Measurements from ENCODE around the gene RABEP1. TPM values are rescaled to one million over a fixed set of nuclear protein-coding genes. Genes with fewer than 3 reads are reported as not detected.

Gene RABEP1
- total and polyA plus RNA-seq, 9 of the 15 experiments (the other 6 are each of a cell fraction or from before 2014, with no cell fraction given) = 8.2 to 38.9 (median 30.3) TPM

DNA sequence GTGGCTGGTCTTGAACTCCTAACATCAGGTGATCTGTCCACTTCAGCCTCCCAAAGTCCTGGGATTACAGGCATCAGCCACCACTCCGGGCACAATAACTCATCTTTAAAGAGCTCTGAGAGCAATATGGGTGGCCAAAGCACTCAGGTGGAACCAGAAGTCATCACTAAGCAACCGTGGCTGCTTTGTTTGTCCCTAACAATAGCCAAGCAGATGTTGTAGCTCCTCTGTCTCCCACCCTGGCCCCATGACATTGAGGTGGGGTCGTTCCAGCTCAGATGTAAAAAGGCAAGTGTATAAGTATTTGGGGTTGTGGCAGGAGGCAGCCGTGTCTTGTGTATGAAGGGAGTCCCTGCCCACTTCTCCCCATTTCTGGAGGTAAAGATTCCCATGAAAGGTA, 43.8 kb upstream of the RABEP1 start:
- Histone ChIP-seq H3K79me2 (ENCODE audit: control insufficient read depth, insufficient read depth, low read length) (no peaks in the 10 kb centered on the region), H4K20me1 (replicated peaks; ENCODE audit: control insufficient read depth, insufficient read depth, low read length) (no peaks in the 10 kb centered on the region), H3K9me1 (ENCODE audit: control insufficient read depth, insufficient read depth, low read length) (no peaks in the 10 kb centered on the region), H3K27me3 (ENCODE audit: control insufficient read depth in 2 of 2, insufficient read depth in 2 of 2, low read length in 2 of 2) (peaks cover 0 to 16% of the 10 kb centered on the region in 2 experiments; a peak in 2 of 5 replicates), H3K4me1 (replicated peaks in 1 of 2; ENCODE audit: control insufficient read depth in 2 of 2, insufficient read depth in 2 of 2, low read length in 2 of 2) (no peaks in the 10 kb centered on the region; a peak in 1 of 5 replicates), H3K4me2 (ENCODE audit: insufficient read depth, low read length) (no peak overlapping the region), H3K9ac (ENCODE audit: insufficient read depth in 1 of 2, low read depth in 2 of 2, low read length in 2 of 2) (no peak overlapping the region), H3K4me3 (no peak overlapping the region), H3K36me3 (ENCODE audit: control insufficient read depth, insufficient read depth, low read length) (no peaks in the 10 kb centered on the region), H3K27ac (ENCODE audit: extremely low read depth, low read depth, low read length) (no peak overlapping the region), H2AFZ (ENCODE audit: low read depth, low read length) (no peak overlapping the region), H3K9me3 (replicated peaks; ENCODE audit: control insufficient read depth, insufficient read depth, low read depth, low read length) (no peaks in the 10 kb centered on the region)
- FAIRE-seq (no peak), ATAC-seq (no peak), DNase-seq (ENCODE audit: extremely low read depth in 1 of 4, low spot score in 3 of 4) (no peak)
- intact Hi-C loops (cut with micrococcal nuclease) (no loop called here), in situ Hi-C loops (cut with MboI) (loop anchor here (25.0 kb wide), 1 partner anchor 1199 kb away; the partner anchor contains the start of genes AIPL1 and PIMREG)
- no TSS peak for BruUV-seq (replicated peaks)
- TF ChIP-seq POLR2AphosphoS2 (IDR thresholded peaks at IDR 0.05; ENCODE audit: low read length) (no peak), U2AF2 (optimal IDR thresholded peaks at IDR 0.05; ENCODE audit: low read depth, low read length) (no peak), ERF (CRISPR knock-in tag; IDR thresholded peaks at IDR 0.05) (no peak), RERE (CRISPR knock-in tag; IDR thresholded peaks at IDR 0.05; ENCODE audit: borderline replicate concordance) (no peak), HNRNPLL (IDR thresholded peaks at IDR 0.05; ENCODE audit: low read depth, low read length, poor library complexity, severe bottlenecking) (no peak), ZC3H8 (IDR thresholded peaks at IDR 0.05) (no peak), DLX4 (CRISPR knock-in tag; IDR thresholded peaks at IDR 0.05) (no peak)
- TF ChIP-seq, protein P1, sequence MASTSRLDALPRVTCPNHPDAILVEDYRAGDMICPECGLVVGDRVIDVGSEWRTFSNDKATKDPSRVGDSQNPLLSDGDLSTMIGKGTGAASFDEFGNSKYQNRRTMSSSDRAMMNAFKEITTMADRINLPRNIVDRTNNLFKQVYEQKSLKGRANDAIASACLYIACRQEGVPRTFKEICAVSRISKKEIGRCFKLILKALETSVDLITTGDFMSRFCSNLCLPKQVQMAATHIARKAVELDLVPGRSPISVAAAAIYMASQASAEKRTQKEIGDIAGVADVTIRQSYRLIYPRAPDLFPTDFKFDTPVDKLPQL (IDR thresholded peaks at IDR 0.05; ENCODE audit: extremely low read depth, insufficient read length) = no peak
- TF ChIP-seq, protein P2, sequence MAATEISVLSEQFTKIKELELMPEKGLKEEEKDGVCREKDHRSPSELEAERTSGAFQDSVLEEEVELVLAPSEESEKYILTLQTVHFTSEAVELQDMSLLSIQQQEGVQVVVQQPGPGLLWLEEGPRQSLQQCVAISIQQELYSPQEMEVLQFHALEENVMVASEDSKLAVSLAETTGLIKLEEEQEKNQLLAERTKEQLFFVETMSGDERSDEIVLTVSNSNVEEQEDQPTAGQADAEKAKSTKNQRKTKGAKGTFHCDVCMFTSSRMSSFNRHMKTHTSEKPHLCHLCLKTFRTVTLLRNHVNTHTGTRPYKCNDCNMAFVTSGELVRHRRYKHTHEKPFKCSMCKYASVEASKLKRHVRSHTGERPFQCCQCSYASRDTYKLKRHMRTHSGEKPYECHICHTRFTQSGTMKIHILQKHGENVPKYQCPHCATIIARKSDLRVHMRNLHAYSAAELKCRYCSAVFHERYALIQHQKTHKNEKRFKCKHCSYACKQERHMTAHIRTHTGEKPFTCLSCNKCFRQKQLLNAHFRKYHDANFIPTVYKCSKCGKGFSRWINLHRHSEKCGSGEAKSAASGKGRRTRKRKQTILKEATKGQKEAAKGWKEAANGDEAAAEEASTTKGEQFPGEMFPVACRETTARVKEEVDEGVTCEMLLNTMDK (IDR thresholded peaks at IDR 0.05; ENCODE audit: borderline replicate concordance, insufficient read depth, low read depth, low read length, poor library complexity, severe bottlenecking) = no peak
- TF ChIP-seq, protein P3, sequence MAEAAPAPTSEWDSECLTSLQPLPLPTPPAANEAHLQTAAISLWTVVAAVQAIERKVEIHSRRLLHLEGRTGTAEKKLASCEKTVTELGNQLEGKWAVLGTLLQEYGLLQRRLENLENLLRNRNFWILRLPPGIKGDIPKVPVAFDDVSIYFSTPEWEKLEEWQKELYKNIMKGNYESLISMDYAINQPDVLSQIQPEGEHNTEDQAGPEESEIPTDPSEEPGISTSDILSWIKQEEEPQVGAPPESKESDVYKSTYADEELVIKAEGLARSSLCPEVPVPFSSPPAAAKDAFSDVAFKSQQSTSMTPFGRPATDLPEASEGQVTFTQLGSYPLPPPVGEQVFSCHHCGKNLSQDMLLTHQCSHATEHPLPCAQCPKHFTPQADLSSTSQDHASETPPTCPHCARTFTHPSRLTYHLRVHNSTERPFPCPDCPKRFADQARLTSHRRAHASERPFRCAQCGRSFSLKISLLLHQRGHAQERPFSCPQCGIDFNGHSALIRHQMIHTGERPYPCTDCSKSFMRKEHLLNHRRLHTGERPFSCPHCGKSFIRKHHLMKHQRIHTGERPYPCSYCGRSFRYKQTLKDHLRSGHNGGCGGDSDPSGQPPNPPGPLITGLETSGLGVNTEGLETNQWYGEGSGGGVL (CRISPR knock-in tag; IDR thresholded peaks at IDR 0.05) = no peak
- WGBS (ENCODE audit: insufficient coverage, low coverage, missing lambda C conversion rate) = 7% methylated on average over 4 of the region's 4 CpGs
- CTCF ChIA-PET (ENCODE audit: low intra/inter-chr PET ratio) = interaction anchor here (2.0 kb wide), 1 partner anchor 41 kb away, joined by 9 read pairs; no protein-coding TSS in a partner anchor
- POLR2A ChIA-PET = no interaction called here

Measured in K562 (cell line).